ENCODE measurements around the gene PRR30.
"Not testable (repeated sequence)": the region's sequence is repeated elsewhere in the genome, so short reads cannot be mapped to it uniquely, and the experiment has no call there.

Gene PRR30

DNA sequence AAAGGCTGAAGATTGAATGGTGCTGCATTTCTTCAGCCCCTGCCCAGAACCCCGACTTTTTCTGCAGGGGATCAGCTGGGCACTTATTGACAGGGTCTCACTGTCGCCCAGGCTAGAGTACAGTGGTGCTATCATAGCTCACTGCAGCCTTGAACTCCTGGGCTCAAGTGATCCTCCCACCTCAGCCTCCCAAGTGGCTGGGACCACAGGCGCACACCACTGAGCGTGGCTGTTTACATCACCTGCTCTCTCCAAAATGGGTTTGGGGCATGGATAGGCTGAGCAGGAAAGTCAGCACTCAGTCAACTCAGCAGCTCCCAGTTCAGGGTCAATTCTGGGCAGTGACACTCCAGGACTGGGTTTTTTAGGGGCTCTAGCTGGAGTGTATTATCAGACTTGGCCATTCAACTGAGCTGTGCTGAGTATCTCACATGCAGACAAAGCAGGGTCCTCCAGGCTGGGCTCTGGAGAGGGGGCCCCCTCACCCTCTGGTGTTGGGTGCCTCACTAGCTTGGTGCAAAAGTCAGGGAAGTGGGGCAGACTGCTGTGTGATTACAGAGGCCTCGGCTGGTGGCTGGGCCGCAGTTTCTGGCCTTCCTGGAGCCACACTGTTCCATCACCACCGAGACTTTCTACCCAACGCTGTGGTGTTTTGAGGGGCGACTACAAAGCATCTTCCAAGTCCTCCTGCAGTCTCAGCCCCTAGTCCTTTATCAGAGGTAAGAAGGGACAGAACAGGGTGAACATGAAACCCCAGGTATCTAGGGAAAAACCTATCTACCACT lies 11.1 kb downstream of the PRR30 start:
- DNase-seq, result no peak

DNA sequence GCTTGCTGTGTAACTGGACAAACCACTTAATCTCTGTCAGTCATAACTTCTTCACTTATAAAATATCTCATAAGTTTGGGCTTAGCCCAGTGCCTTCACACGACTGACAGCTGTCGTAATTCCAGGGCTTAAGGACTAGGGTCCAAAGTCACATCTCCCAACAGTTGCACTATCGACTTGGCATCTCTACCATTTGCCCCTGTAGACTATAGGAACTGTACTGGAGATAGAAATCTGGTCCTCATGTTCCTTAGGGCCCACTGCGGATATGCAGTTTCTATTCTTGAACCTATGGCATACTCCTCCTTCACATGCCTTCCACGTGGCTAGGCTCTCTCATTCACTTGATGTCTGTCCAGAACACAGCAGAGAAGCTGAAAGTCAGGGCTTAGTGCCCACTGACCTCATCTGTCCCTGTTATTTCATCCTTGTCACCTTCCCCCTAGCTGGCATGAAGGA lies 12.9 kb downstream of the PRR30 start:
- DNase-seq, result no peak

DNA sequence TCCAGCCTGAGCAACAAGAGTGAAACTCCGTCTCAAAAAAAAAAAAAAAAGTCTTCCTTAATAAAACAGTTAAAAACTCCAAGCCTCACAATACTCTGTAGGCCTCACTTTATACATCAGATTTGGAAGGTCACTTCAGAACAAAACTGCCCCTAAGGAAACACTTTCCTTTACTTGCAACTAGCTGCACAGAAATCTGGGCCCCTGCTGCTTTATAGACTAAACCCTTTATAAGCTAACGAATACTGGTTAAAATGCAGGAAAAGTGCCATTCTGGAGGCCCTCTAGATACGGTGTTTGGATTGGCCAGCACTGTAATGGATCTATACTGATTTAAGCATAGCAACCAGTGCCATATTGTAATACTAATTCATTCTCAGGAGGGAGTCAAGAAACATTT lies 14.1 kb downstream of the PRR30 start:
- DNase-seq, result no peak

DNA sequence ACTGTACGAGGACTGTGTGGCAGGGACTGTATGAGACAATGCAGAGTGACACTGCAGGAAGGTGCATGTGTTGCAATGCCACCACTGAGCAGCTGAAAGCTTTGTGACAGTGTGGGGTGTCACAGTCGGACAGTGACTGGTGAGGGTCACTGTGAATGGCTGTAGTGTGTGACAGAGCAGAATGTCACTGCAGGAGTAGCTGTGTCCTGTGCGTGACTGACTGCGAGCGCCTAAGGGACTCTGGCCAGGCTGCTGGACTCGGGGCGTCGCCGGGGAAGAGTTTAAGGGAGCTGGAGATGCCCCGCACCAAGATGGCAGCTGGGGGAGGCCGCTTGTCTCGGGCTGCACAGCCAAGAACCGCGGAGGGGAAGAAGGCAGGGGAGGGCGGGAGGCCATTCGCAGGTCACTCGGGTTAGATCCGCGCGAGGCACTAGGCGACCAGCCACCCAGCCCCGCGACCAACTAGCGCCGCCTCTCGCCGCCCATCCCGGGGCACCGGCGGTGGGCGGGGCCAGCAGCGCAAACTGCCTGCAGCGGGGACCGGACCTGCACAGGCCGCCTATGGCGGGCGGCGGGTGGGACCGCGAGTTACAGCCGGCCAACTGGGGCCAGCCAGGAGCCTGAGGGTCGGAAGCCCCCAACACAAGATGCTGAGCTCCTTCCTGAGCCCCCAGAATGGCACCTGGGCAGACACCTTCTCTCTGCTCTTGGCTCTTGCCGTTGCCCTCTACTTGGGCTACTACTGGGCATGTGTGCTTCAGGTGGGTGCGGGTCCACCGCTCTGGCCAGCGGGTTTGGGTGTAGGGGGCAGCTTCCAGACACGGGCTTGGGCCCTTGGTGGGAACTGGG lies 15.7 kb downstream of the PRR30 start, which contains the start of gene ABHD1:
ABHD1 (plus strand) TSS at position 514 of the 849 bp plus-strand sequence; CDS start at position 648, 134 bp downstream.
- peak; percentile 48 to 52 for DNase-seq

GRCh38 chr2:27122791-27123190 lies 16.4 kb downstream of the PRR30 start:
- DNase-seq, result no peak

- DNase-seq, result no peak
Measured at GRCh38 chr2:27121906-27122305, 17.3 kb downstream of the PRR30 start.

- not testable (repeated sequence) for DNase-seq
Measured at GRCh38 chr2:27119330-27119670, 19.9 kb downstream of the PRR30 start.

- no peak for DNase-seq
Measured at GRCh38 chr2:27118525-27119329, 20.5 kb downstream of the PRR30 start, which contains the start of gene CGREF1. Gene CGREF1, minus strand, starts transcription at chr2:27119128. Its CDS starts 14,762 bp downstream, at chr2:27104366.

GRCh38 chr2:27117995-27118524 lies 21.1 kb downstream of the PRR30 start:
- no peak for DNase-seq

DNA sequence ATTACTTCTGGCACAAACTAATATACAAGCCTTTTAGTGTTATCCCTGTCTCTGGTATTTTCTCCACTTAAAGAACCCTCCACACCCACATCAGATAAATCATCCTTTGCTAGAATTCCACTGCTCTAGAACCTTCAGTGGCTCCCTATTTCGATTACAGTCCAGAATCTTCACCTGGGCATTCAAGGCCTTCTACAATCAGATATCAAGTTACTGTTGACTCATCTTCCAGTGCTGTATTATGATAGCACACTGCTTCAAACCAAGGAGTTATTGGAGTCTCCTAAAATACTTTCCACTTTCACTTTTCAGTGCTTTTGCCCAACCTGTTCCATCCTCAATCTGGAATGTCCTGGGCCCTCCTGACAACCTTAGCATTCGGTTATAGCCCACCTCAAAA lies 23.7 kb downstream of the PRR30 start:
- no peak for DNase-seq

DNA sequence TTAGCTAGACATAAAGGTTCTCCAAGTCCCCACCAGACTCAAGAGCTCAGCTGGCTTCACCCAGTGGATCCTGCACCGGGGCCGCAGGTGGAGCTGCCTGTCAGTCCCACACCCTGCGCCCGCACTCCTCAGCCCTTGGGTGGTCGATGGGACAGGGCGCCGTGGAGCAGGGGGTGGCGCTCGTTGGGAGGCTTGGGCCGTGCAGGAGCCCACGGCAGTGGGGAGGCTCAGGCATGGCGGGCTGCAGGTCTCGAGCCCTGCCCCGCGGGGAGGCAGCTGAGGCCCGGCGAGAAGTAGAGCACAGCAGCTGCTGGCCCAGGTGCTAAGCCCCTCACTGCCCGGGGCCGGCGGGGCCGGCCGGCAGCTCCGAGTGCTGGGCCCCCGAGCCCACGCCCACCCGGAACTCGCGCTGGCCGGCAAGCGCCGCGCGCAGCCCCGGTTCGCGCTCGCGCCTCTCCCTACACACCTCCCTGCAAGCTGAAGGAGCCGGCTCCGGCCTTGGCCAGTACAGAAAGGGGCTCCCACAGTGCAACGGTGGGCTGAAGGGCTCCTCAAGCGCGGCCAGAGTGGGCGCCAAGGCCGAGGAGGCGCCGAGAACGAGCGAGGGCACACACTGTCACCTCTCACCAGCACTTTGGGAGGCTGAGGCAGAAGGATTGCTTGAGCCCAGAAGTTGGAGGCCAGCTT lies 27.7 kb downstream of the PRR30 start:
- DNase-seq, result not testable (repeated sequence)

DNA sequence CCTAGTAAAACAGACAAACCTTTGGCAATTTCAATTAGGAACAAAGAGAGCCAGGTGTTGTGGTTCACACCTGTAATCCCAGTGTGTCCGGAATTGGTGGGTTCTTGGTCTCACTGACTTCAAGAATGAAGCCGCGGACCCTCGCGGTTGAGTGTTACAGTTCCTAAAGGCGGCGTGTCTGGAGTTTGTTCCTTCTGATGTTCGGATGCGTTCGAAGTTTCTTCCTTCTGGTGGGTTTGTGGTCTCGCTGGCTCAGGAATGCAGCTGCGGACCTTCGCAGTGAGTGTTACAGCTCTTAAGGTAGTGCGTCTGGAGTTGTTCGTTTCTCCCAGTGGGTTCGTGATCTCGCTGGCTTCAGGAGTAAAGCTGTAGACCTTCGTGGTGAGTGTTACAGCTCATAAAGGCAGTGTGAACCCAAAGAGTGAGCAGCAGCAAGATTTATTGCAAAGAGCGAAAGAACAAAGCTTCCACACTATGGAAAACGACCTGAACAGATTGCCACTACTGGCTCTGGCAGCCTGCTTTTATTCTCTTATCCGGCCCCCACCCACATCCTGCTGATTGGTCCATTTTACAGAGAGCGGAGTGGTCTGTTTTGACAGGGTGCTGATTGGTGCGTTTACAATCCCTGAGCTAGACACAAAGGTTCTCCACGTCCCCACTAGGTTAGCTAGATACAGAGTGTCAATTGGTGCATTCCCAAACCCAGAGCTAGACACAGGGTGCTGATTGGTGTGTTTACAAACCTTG lies 28.4 kb downstream of the PRR30 start:
- DNase-seq, result not testable (repeated sequence)

DNA sequence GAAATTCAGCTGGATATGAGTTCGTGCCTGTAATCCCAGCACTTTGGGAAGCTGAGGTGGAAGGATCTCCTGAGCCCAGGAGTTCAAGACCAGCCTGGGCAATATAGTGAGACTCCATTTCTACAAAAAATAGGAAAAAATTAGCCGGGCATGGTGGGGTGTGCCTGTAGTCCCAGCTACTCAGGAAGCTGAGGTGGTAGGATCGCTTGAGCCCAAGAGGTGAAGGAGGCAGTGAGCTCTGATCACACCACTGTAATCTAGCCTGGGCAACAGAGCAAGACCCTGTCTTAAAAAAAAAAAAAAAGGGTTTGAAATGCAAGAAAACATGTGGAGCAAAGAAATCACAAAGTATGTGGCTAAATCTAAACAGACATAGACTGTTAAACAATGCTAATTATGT lies 30.1 kb downstream of the PRR30 start:
- no peak for DNase-seq

- no peak for DNase-seq
Measured at GRCh38 chr2:27108221-27108620, 31.0 kb downstream of the PRR30 start.

GRCh38 chr2:27105981-27106380 lies 33.2 kb downstream of the PRR30 start:
- DNase-seq, result no peak

- no peak for DNase-seq
Measured at GRCh38 chr2:27102329-27102728, 36.9 kb downstream of the PRR30 start.

- no peak for DNase-seq
Measured at GRCh38 chr2:27100036-27100435, 39.2 kb downstream of the PRR30 start.

DNA sequence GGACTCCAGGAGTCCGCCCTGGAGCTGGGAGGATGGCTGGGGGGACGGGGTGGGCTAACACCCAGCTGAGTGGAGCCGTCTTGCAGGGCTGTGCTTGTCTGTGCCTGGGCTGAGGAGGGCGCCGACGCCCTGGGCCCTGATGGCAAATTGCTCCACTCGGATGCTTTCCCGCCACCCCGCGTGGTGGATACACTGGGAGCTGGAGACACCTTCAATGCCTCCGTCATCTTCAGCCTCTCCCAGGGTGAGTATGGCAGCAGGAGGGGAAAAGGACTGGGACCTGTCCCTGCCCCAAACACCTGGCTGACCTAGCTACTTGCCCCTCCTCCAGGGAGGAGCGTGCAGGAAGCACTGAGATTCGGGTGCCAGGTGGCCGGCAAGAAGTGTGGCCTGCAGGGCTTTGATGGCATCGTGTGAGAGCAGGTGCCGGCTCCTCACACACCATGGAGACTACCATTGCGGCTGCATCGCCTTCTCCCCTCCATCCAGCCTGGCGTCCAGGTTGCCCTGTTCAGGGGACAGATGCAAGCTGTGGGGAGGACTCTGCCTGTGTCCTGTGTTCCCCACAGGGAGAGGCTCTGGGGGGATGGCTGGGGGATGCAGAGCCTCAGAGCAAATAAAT lies 39.8 kb downstream of the PRR30 start:
- DNase-seq, result no peak

DNA sequence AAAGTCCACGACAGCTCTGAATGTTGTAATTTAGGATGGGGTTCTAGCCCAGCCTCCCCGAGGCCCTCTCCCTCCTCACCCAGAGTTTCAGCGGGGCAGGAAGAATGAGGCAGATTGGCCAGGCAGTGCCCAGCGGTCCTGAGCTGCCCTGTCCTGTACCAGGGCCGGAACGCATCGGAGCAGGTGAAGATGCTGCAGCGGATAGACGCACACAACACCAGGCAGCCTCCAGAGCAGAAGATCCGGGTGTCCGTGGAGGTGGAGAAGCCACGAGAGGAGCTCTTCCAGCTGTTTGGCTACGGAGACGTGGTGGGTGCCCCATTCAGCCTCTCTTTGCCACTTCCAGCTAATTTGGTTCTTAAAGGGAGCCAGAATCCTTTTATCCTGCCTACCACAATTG lies 41.9 kb downstream of the PRR30 start:
- DNase-seq, result no peak

DNA sequence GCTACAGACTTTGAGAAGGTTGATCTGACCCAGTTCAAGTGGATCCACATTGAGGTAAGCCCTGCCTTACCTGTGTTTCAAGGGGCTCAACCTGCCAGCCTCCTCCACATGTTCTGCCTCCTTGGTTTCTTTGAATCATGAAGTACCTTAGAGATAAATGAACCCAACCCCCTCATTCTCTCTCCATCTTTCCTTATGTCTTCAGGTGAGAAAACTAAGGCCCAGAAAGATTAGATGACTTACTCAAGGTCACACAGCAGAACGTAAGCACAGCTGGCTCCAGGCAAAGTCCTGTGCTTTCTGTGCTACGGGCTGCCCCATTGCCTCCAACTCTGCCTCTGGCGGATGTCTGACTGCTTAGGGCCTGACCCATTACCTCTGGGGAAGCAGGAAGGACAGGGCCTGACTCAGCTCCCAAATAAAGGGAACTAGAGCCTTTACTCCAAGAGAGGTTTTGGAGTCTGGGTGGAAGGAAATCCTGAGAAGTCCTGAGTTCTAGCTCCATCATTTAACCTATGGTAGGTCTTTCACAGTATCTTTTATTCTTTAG lies 42.4 kb downstream of the PRR30 start:
- DNase-seq, result no peak
